ENCODE data around the gene WDR36. TPM values are rescaled to one million over a fixed set of nuclear protein-coding genes. Genes with fewer than 3 reads are reported as not detected.

Gene WDR36
- total RNA-seq, 1 donor from 2014 or later: 20.8 TPM

GRCh38 chr5:111153945-111154344, 61.8 kb downstream of the WDR36 start:
- no peak for TF ChIP-seq CTCF (IDR thresholded peaks at IDR 0.05; ENCODE audit: partially characterized antibody, unreplicated experiment)
- Mint-ChIP-seq H3K9me3 (ENCODE audit: unreplicated experiment) (peaks cover 1% of the 10 kb centered on the region), H3K4me3 (ENCODE audit: unreplicated experiment) (no peak overlapping the region), H3K4me1 (ENCODE audit: low read depth, unreplicated experiment) (peaks cover 2% of the 10 kb centered on the region), H3K27me3 (ENCODE audit: unreplicated experiment) (no peaks in the 10 kb centered on the region), H3K36me3 (ENCODE audit: unreplicated experiment) (no peaks in the 10 kb centered on the region), H3K27ac (ENCODE audit: unreplicated experiment) (no peak overlapping the region)
- no peak for DNase-seq

- Mint-ChIP-seq H3K9me3 (ENCODE audit: unreplicated experiment) (peaks cover 3% of the 10 kb centered on the region), H3K27me3 (ENCODE audit: unreplicated experiment) (peaks cover 1% of the 10 kb centered on the region), H3K36me3 (ENCODE audit: unreplicated experiment) (no peaks in the 10 kb centered on the region), H3K27ac (ENCODE audit: unreplicated experiment) (no peak overlapping the region), H3K4me3 (ENCODE audit: unreplicated experiment) (no peak overlapping the region), H3K4me1 (ENCODE audit: low read depth, unreplicated experiment) (peaks cover 6% of the 10 kb centered on the region)
- peak; percentile 81 for DNase-seq
- peak; percentile 99 for TF ChIP-seq CTCF (IDR thresholded peaks at IDR 0.05; ENCODE audit: partially characterized antibody, unreplicated experiment)
These were observed 66.1 kb downstream of the WDR36 start for GRCh38 chr5:111158105-111158744.

- no peak for TF ChIP-seq CTCF (IDR thresholded peaks at IDR 0.05; ENCODE audit: partially characterized antibody, unreplicated experiment)
- H3K27ac Mint-ChIP-seq (ENCODE audit: unreplicated experiment): no peak overlapping the region
- no peaks in the 10 kb centered on the region for H3K36me3 Mint-ChIP-seq (ENCODE audit: unreplicated experiment)
- no peak for DNase-seq
- peaks cover 8% of the 10 kb centered on the region for H3K4me1 Mint-ChIP-seq (ENCODE audit: low read depth, unreplicated experiment)
- H3K27me3 Mint-ChIP-seq (ENCODE audit: unreplicated experiment): peaks cover 5% of the 10 kb centered on the region
- peaks cover 3% of the 10 kb centered on the region for H3K9me3 Mint-ChIP-seq (ENCODE audit: unreplicated experiment)
- H3K4me3 Mint-ChIP-seq (ENCODE audit: unreplicated experiment): no peak overlapping the region
These were observed 67.7 kb downstream of the WDR36 start for GRCh38 chr5:111159845-111160244.

GRCh38 chr5:111163000-111163399, 70.9 kb downstream of the WDR36 start:
- no peak for DNase-seq
- Mint-ChIP-seq H3K27me3 (ENCODE audit: unreplicated experiment) (peaks cover 5% of the 10 kb centered on the region), H3K4me3 (ENCODE audit: unreplicated experiment) (no peak overlapping the region), H3K4me1 (ENCODE audit: low read depth, unreplicated experiment) (peaks cover 25% of the 10 kb centered on the region), H3K36me3 (ENCODE audit: unreplicated experiment) (no peaks in the 10 kb centered on the region), H3K27ac (ENCODE audit: unreplicated experiment) (no peak overlapping the region), H3K9me3 (ENCODE audit: unreplicated experiment) (peaks cover 2% of the 10 kb centered on the region)
- no peak for TF ChIP-seq CTCF (IDR thresholded peaks at IDR 0.05; ENCODE audit: partially characterized antibody, unreplicated experiment)

- H3K9me3 Mint-ChIP-seq (ENCODE audit: unreplicated experiment): no peaks in the 10 kb centered on the region
- no peaks in the 10 kb centered on the region for H3K36me3 Mint-ChIP-seq (ENCODE audit: unreplicated experiment)
- H3K27ac Mint-ChIP-seq (ENCODE audit: unreplicated experiment): no peak overlapping the region
- peaks cover 5% of the 10 kb centered on the region for H3K27me3 Mint-ChIP-seq (ENCODE audit: unreplicated experiment)
- no peak for DNase-seq
- H3K4me1 Mint-ChIP-seq (ENCODE audit: low read depth, unreplicated experiment): peaks cover 21% of the 10 kb centered on the region
- H3K4me3 Mint-ChIP-seq (ENCODE audit: unreplicated experiment): no peak overlapping the region
- TF ChIP-seq CTCF (IDR thresholded peaks at IDR 0.05; ENCODE audit: partially characterized antibody, unreplicated experiment): no peak
These were observed 72.9 kb downstream of the WDR36 start for GRCh38 chr5:111165058-111165457.
